PFSK-1 (cell line): Measurements from ENCODE around the gene IRX4.

Source experiments
- FOXP2 ChIP-seq: optimal IDR thresholded peaks from 2 replicates; pipeline ENCODE3; 2011; ENCODE audit warnings: borderline replicate concordance, control low read depth, inconsistent platforms; ENCODE audit not compliant: insufficient read depth; ENCODE audit errors: extremely low read length, extremely low read depth
- POLR2AphosphoS5 ChIP-seq: IDR thresholded peaks from 2 replicates; pipeline ENCODE4 v1.6.1; 2012; ENCODE audit warnings: low read depth, mild to moderate bottlenecking, control low read depth, low read length, moderate library complexity
- SIN3A ChIP-seq: IDR thresholded peaks from 2 replicates; pipeline ENCODE4 v1.6.1; 2012; ENCODE audit warnings: mild to moderate bottlenecking, low read length, moderate library complexity, borderline replicate concordance; ENCODE audit not compliant: insufficient read depth
- TAF1 ChIP-seq: IDR thresholded peaks from 2 replicates; pipeline ENCODE4 v1.6.1; 2012; ENCODE audit warnings: low read length, control low read depth, borderline replicate concordance; ENCODE audit not compliant: insufficient read depth
- TF ChIP-seq, protein P1 (sequence below), 2 experiments: IDR thresholded peaks; 2 replicates each; pipeline versions ENCODE4 v1.6.1 to v1.8.0; 2011 to 2012; ENCODE audit warnings: low read depth in 2 of 2, low read length in 2 of 2, control low read depth in 1 of 2, inconsistent platforms in 1 of 2, mild to moderate bottlenecking in 1 of 2, moderate library complexity in 1 of 2; ENCODE audit not compliant: insufficient read depth in 1 of 2

The IRX4 gene

DNA sequence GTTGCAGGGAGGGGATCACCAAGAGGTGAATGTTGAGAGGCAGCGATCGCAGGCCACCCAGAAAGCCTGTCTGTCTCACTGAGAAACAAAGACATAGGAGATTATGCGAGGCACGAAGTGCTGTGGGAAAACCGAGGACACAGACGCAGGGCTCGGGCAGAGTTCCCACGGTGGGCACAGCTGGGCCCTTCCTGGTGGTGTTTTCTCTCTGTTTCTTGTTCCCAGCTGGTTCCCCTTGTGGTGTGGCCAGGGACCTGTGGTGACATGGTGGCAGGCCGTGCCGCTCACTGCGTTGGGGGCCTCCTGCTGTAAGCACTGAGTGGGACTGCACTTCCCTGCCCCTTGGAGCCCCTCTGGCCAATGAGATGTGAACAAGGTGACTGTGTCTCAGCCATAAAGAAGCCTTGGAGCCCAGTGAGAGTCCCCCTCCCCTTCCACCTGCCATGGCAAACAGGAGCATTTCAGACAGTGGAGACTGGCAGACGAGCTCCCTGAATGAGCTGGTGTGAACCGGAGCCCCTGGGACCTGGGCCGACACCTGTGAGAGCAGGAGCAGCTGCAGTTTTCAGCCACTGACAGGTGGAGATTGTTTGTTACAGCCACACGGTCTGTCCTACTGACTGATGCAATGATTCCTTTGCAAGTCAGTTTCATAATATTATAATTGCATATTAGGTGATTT lies 13.2 kb upstream of the IRX4 start:
- TF ChIP-seq, protein P1, sequence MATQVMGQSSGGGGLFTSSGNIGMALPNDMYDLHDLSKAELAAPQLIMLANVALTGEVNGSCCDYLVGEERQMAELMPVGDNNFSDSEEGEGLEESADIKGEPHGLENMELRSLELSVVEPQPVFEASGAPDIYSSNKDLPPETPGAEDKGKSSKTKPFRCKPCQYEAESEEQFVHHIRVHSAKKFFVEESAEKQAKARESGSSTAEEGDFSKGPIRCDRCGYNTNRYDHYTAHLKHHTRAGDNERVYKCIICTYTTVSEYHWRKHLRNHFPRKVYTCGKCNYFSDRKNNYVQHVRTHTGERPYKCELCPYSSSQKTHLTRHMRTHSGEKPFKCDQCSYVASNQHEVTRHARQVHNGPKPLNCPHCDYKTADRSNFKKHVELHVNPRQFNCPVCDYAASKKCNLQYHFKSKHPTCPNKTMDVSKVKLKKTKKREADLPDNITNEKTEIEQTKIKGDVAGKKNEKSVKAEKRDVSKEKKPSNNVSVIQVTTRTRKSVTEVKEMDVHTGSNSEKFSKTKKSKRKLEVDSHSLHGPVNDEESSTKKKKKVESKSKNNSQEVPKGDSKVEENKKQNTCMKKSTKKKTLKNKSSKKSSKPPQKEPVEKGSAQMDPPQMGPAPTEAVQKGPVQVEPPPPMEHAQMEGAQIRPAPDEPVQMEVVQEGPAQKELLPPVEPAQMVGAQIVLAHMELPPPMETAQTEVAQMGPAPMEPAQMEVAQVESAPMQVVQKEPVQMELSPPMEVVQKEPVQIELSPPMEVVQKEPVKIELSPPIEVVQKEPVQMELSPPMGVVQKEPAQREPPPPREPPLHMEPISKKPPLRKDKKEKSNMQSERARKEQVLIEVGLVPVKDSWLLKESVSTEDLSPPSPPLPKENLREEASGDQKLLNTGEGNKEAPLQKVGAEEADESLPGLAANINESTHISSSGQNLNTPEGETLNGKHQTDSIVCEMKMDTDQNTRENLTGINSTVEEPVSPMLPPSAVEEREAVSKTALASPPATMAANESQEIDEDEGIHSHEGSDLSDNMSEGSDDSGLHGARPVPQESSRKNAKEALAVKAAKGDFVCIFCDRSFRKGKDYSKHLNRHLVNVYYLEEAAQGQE (IDR thresholded peaks at IDR 0.05; ENCODE audit: insufficient read depth in 1 of 2, low read depth in 2 of 2, low read length in 2 of 2), result no peak
- TF ChIP-seq TAF1 (no peak), FOXP2 (no peak), POLR2AphosphoS5 (no peak), SIN3A (no peak)

DNA sequence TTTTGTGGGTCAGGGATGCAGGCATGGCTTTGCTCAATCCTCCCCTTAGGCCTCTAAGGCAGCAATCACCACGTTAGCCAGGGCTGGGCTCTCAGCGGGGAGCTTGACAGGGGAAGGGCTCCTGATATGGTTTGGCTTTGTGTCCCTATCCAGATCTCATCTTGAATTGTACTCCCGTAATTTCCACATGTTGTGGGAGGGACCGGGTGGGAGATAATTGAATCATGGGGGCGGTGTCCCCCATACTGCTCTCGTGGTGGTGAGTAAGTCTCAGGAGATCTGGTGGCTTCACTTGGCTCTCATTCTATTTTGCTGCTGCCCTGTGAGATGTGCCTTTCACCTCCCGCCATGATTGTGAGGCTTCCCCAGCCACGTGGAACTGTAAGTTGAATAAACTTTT lies 11.5 kb upstream of the IRX4 start:
- TF ChIP-seq, protein P1 (IDR thresholded peaks at IDR 0.05; ENCODE audit: insufficient read depth in 1 of 2, low read depth in 2 of 2, low read length in 2 of 2), result no peak
- no peak for TF ChIP-seq SIN3A
- no peak for TF ChIP-seq TAF1
- no peak for TF ChIP-seq FOXP2
- TF ChIP-seq POLR2AphosphoS5, result no peak

DNA sequence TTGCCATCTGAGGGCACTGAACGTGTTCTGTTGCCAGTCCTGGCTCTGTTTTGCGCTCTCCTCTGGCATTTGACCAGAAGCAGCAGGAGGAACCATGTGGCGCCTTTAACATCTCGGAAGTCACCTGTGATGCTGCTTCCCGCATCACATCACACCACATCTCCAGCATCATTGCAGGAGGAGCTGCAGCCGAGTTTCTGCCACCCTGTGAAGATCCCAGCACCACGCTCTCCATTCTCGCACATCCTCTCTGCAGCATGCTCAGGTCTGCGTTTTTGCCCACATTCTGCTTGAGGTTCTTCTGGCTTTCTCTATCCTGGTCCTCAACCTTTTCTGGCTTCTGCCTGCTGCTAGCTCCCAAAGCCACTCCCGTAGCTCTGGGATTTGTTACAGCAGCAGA lies 11.0 kb upstream of the IRX4 start:
- TF ChIP-seq SIN3A (no peak), FOXP2 (no peak), POLR2AphosphoS5 (no peak), TAF1 (no peak)
- TF ChIP-seq, protein P1 (IDR thresholded peaks at IDR 0.05; ENCODE audit: insufficient read depth in 1 of 2, low read depth in 2 of 2, low read length in 2 of 2), result no peak

DNA sequence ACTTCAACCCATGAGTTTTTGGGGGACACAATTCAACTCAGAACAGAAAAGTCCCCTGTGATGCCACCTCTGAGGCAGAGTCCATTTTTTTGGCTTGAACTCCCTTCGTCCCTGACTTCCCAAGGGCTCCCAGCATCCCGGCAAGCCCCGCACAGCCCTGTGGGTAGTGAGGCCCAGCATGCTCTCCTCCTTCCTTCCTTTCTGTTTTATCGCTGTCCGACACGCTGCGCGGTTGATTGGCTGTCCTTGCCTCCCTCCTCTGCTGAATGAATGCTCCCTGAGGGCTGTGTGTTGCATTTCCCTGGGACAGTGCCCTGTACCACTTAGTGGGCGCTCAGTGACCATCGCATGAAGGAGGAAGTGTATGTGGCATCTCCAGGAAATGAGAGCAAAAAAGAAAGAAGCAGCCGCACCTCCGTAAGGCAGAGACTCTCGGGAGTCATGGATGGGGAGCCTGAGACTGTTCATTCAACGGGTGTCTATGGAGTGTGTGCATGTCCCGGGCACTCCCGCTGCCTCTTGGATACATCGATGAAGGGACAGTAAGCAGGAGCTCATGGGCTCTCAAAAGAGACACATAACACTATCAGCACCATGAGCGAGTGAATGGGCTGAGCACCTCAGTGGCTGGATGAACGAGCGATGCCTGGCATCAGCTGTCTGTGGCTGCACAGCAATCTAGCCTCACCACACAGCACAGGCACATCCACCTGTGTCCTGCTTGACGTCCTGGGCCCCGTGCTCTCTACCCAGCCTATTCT lies 10.1 kb upstream of the IRX4 start:
- TF ChIP-seq TAF1 (no peak), SIN3A (no peak), FOXP2 (no peak)
- TF ChIP-seq, protein P1 (IDR thresholded peaks at IDR 0.05; ENCODE audit: insufficient read depth in 1 of 2, low read depth in 2 of 2, low read length in 2 of 2), result no peak
